Measurements from ENCODE around the gene GCG.
A peak's percentile ranks its signal among the peaks of the same experiment; 100 is the strongest.

GCG gene

DNA sequence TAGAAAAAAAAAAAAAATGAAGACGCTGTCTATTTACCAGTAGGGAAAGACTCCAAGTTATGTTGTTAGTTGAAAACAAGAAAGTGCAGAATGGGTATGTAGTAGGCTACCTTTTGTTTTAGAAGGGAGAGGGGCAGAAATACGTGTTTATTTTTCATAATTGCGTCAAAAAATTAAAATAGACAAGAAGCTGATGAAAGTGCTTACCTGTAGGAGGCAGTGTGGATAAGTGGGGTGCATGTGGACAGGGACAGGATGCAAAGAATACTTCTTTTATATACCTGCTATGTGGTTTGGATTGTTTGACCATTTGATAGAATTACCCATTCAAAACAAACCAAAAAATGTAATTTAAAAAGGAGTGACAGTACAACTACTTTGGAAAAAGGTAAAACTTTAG is 3.0 kb upstream of the GCG start:
- Histone ChIP-seq H3K9me3 (ENCODE audit: control insufficient read depth, low read length) (no peaks in the 10 kb centered on the region), H3K4me1 (ENCODE audit: control insufficient read depth, insufficient read depth, low read length, poor library complexity, severe bottlenecking) (no peaks in the 10 kb centered on the region), H3K4me3 (ENCODE audit: insufficient read depth, low read depth, low read length, poor library complexity, severe bottlenecking) (no peak overlapping the region), H3K27ac (ENCODE audit: insufficient read depth, low read length, poor library complexity, severe bottlenecking) (no peak overlapping the region), H3K27me3 (replicated peaks; ENCODE audit: control insufficient read depth, insufficient read depth, low read length, poor library complexity, severe bottlenecking) (no peaks in the 10 kb centered on the region), H3K36me3 (ENCODE audit: control insufficient read depth, insufficient read depth, low read length) (no peaks in the 10 kb centered on the region)
- no peak for DNase-seq

GRCh38 chr2:162153608-162154224 is 1.7 kb upstream of the GCG start:
- H3K4me1 ChIP-seq (ENCODE audit: control insufficient read depth, insufficient read depth, low read length, poor library complexity, severe bottlenecking) = no peaks in the 10 kb centered on the region
- no peak overlapping the region for H3K4me3 ChIP-seq (ENCODE audit: insufficient read depth, low read depth, low read length, poor library complexity, severe bottlenecking)
- H3K36me3 ChIP-seq (ENCODE audit: control insufficient read depth, insufficient read depth, low read length) = no peaks in the 10 kb centered on the region
- H3K9me3 ChIP-seq (ENCODE audit: control insufficient read depth, low read length) = no peaks in the 10 kb centered on the region
- no peaks in the 10 kb centered on the region for H3K27me3 ChIP-seq (replicated peaks; ENCODE audit: control insufficient read depth, insufficient read depth, low read length, poor library complexity, severe bottlenecking)
- DNase-seq = peak in 2 of 3 donors; percentile 20 to 34
- H3K27ac ChIP-seq (ENCODE audit: insufficient read depth, low read length, poor library complexity, severe bottlenecking) = no peak overlapping the region

DNA sequence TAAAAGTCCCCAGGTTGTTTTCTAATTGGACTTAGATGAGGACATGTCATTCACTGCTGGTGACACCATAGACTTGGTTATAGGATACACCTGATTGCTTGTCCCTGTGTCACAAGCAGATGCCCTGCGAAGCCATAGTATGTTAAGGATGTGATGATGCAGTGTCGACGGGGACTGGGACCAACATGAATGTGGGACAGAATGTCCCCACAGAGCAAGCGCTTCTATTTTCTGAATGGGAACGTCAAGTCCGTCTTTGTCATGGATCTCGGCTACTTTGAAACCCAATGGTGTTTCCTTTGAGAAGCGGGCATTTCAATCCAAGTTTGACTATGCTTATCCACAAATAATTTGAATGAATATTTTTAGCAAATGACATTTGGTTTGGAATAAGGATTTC is 2.1 kb downstream of the GCG start:
- Histone ChIP-seq H3K9me3 (ENCODE audit: control insufficient read depth, low read length) (no peaks in the 10 kb centered on the region), H3K4me3 (ENCODE audit: insufficient read depth, low read depth, low read length, poor library complexity, severe bottlenecking) (no peak overlapping the region), H3K4me1 (ENCODE audit: control insufficient read depth, insufficient read depth, low read length, poor library complexity, severe bottlenecking) (no peaks in the 10 kb centered on the region), H3K27ac (ENCODE audit: insufficient read depth, low read length, poor library complexity, severe bottlenecking) (no peak overlapping the region), H3K27me3 (replicated peaks; ENCODE audit: control insufficient read depth, insufficient read depth, low read length, poor library complexity, severe bottlenecking) (no peaks in the 10 kb centered on the region), H3K36me3 (ENCODE audit: control insufficient read depth, insufficient read depth, low read length) (no peaks in the 10 kb centered on the region)
- no peak for DNase-seq

DNA sequence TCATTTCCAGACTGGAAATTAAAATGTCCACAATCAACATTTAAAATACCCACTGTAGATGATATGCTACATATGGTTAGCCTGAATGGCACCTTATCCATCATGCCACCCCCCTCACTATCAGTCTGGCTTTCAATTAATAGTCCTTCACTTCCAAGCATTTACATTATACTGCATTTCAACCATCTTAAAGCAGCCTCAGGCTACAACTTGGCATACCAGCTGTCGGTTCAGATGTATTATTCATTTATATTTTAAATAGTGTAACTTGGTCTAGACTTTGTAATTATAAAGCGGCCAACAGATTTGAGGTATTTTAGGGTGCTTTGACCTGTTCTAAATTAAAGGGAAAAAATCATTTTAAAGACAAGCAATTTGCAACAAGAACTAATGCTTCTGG is 2.6 kb downstream of the GCG start:
- Histone ChIP-seq H3K9me3 (ENCODE audit: control insufficient read depth, low read length) (no peaks in the 10 kb centered on the region), H3K27ac (ENCODE audit: insufficient read depth, low read length, poor library complexity, severe bottlenecking) (no peak overlapping the region), H3K4me1 (ENCODE audit: control insufficient read depth, insufficient read depth, low read length, poor library complexity, severe bottlenecking) (no peaks in the 10 kb centered on the region), H3K36me3 (ENCODE audit: control insufficient read depth, insufficient read depth, low read length) (no peaks in the 10 kb centered on the region), H3K27me3 (replicated peaks; ENCODE audit: control insufficient read depth, insufficient read depth, low read length, poor library complexity, severe bottlenecking) (no peaks in the 10 kb centered on the region), H3K4me3 (ENCODE audit: insufficient read depth, low read depth, low read length, poor library complexity, severe bottlenecking) (no peak overlapping the region)
- DNase-seq = no peak

DNA sequence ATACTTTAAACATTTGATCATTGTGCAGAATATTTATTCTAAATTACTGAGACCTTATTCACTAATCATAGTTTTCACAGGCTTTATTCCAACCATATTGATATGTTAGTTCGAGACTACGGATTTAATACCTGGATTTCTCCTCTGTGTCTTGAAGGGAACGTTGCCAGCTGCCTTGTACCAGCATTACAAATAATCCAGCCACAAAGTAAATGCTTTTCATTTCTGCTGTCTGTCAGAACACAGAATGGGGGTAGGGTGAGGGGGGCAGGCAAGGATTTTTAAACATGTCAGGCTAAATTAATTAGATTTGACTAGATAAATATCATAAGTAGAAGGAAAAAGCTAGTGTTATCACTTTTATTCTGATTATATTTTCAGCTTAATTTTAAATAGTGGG is 3.1 kb downstream of the GCG start:
- Histone ChIP-seq H3K9me3 (ENCODE audit: control insufficient read depth, low read length) (no peaks in the 10 kb centered on the region), H3K4me1 (ENCODE audit: control insufficient read depth, insufficient read depth, low read length, poor library complexity, severe bottlenecking) (no peaks in the 10 kb centered on the region), H3K36me3 (ENCODE audit: control insufficient read depth, insufficient read depth, low read length) (no peaks in the 10 kb centered on the region), H3K27me3 (replicated peaks; ENCODE audit: control insufficient read depth, insufficient read depth, low read length, poor library complexity, severe bottlenecking) (no peaks in the 10 kb centered on the region), H3K27ac (ENCODE audit: insufficient read depth, low read length, poor library complexity, severe bottlenecking) (no peak overlapping the region), H3K4me3 (ENCODE audit: insufficient read depth, low read depth, low read length, poor library complexity, severe bottlenecking) (no peak overlapping the region)
- no peak for DNase-seq

- H3K27ac ChIP-seq (ENCODE audit: insufficient read depth, low read length, poor library complexity, severe bottlenecking) = no peak overlapping the region
- DNase-seq = no peak
- H3K36me3 ChIP-seq (ENCODE audit: control insufficient read depth, insufficient read depth, low read length) = no peaks in the 10 kb centered on the region
- H3K9me3 ChIP-seq (ENCODE audit: control insufficient read depth, low read length) = no peaks in the 10 kb centered on the region
- H3K4me3 ChIP-seq (ENCODE audit: insufficient read depth, low read depth, low read length, poor library complexity, severe bottlenecking) = no peak overlapping the region
- no peaks in the 10 kb centered on the region for H3K27me3 ChIP-seq (replicated peaks; ENCODE audit: control insufficient read depth, insufficient read depth, low read length, poor library complexity, severe bottlenecking)
- H3K4me1 ChIP-seq (ENCODE audit: control insufficient read depth, insufficient read depth, low read length, poor library complexity, severe bottlenecking) = no peaks in the 10 kb centered on the region
These were observed 8.1 kb downstream of the GCG start for GRCh38 chr2:162143969-162144368.

DNA sequence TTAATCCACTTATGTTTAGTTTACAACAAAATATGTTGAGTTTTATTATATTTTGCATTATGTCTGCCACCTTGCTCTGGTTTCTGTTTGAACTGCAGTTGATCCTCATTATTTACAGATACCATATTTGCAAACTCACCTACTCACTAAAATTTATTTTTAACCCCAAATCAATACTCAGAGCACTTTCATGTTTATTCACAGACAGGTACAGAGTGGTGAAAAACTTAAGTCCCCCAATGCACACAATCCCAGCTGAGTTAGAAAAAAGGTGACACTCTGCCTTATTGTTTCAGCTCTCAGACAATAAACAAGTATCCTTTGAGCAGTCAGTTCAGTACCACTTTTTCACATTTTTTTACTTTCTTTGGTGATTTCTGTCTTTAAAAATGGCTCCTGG is 13.7 kb downstream of the GCG start:
- H3K4me3 ChIP-seq (ENCODE audit: insufficient read depth, low read depth, low read length, poor library complexity, severe bottlenecking) = no peak overlapping the region
- DNase-seq = no peak
- no peaks in the 10 kb centered on the region for H3K36me3 ChIP-seq (ENCODE audit: control insufficient read depth, insufficient read depth, low read length)
- H3K4me1 ChIP-seq (ENCODE audit: control insufficient read depth, insufficient read depth, low read length, poor library complexity, severe bottlenecking) = no peaks in the 10 kb centered on the region
- H3K9me3 ChIP-seq (ENCODE audit: control insufficient read depth, low read length) = no peaks in the 10 kb centered on the region
- no peak overlapping the region for H3K27ac ChIP-seq (ENCODE audit: insufficient read depth, low read length, poor library complexity, severe bottlenecking)
- no peaks in the 10 kb centered on the region for H3K27me3 ChIP-seq (replicated peaks; ENCODE audit: control insufficient read depth, insufficient read depth, low read length, poor library complexity, severe bottlenecking)

GRCh38 chr2:162127422-162127821 is 24.6 kb downstream of the GCG start:
- Histone ChIP-seq H3K4me3 (ENCODE audit: insufficient read depth, low read depth, low read length, poor library complexity, severe bottlenecking) (no peak overlapping the region), H3K9me3 (ENCODE audit: control insufficient read depth, low read length) (no peaks in the 10 kb centered on the region), H3K27me3 (replicated peaks; ENCODE audit: control insufficient read depth, insufficient read depth, low read length, poor library complexity, severe bottlenecking) (no peaks in the 10 kb centered on the region), H3K27ac (ENCODE audit: insufficient read depth, low read length, poor library complexity, severe bottlenecking) (no peak overlapping the region), H3K4me1 (ENCODE audit: control insufficient read depth, insufficient read depth, low read length, poor library complexity, severe bottlenecking) (no peaks in the 10 kb centered on the region), H3K36me3 (ENCODE audit: control insufficient read depth, insufficient read depth, low read length) (no peaks in the 10 kb centered on the region)
- no peak for DNase-seq

GRCh38 chr2:162126527-162126926 is 25.5 kb downstream of the GCG start:
- Histone ChIP-seq H3K27ac (ENCODE audit: insufficient read depth, low read length, poor library complexity, severe bottlenecking) (no peak overlapping the region), H3K36me3 (ENCODE audit: control insufficient read depth, insufficient read depth, low read length) (no peaks in the 10 kb centered on the region), H3K9me3 (ENCODE audit: control insufficient read depth, low read length) (no peaks in the 10 kb centered on the region), H3K4me3 (ENCODE audit: insufficient read depth, low read depth, low read length, poor library complexity, severe bottlenecking) (no peak overlapping the region), H3K4me1 (ENCODE audit: control insufficient read depth, insufficient read depth, low read length, poor library complexity, severe bottlenecking) (no peaks in the 10 kb centered on the region), H3K27me3 (replicated peaks; ENCODE audit: control insufficient read depth, insufficient read depth, low read length, poor library complexity, severe bottlenecking) (no peaks in the 10 kb centered on the region)
- no peak for DNase-seq

DNA sequence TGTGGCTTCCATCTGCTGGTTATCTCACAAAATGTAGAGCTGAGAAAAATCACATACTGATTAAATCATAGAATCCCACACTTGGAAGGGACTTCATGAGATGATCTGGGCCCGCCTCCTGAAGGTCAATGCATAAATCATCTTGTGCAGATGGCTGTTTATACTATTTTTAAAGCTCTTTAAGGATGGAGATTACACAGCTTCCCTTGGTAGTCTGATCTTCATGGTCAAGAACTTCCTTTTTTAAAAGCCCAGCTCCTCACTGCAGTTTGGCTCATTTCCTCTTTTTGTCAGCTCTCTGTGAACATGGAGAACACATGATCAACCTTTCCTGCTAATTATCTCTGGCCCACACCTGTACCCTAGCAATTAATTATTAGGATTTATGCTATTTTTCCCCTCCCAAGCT is 25.9 kb downstream of the GCG start:
- H3K4me3 ChIP-seq (ENCODE audit: insufficient read depth, low read depth, low read length, poor library complexity, severe bottlenecking) = no peak overlapping the region
- no peaks in the 10 kb centered on the region for H3K36me3 ChIP-seq (ENCODE audit: control insufficient read depth, insufficient read depth, low read length)
- H3K27ac ChIP-seq (ENCODE audit: insufficient read depth, low read length, poor library complexity, severe bottlenecking) = no peak overlapping the region
- no peaks in the 10 kb centered on the region for H3K4me1 ChIP-seq (ENCODE audit: control insufficient read depth, insufficient read depth, low read length, poor library complexity, severe bottlenecking)
- no peaks in the 10 kb centered on the region for H3K27me3 ChIP-seq (replicated peaks; ENCODE audit: control insufficient read depth, insufficient read depth, low read length, poor library complexity, severe bottlenecking)
- no peaks in the 10 kb centered on the region for H3K9me3 ChIP-seq (ENCODE audit: control insufficient read depth, low read length)
- DNase-seq = no peak
